Keratinocyte (primary cell): ENCODE measurements around the gene CR1L.

Experiments used
- EZH2 ChIP-seq: IDR thresholded peaks from one replicate; pipeline ENCODE4 v1.6.1; 2012; ENCODE audit warnings: inconsistent platforms, mild to moderate bottlenecking, low read length, moderate library complexity
- TF ChIP-seq, protein P1 (sequence below), 3 experiments: IDR thresholded peaks in 1 of 3; conservative IDR thresholded peaks in 1 of 3; optimal IDR thresholded peaks in 1 of 3; 2 replicates in 2 of 3; 3 replicates in 1 of 3; pipeline versions ENCODE3 to v1.5.1; 2011; ENCODE audit warnings: low read length in 3 of 3, mild to moderate bottlenecking in 3 of 3, moderate library complexity in 2 of 3, control low read depth in 1 of 3, inconsistent platforms in 1 of 3; ENCODE audit not compliant: insufficient read depth in 2 of 3; ENCODE audit errors: extremely low read depth in 1 of 3

DNA sequence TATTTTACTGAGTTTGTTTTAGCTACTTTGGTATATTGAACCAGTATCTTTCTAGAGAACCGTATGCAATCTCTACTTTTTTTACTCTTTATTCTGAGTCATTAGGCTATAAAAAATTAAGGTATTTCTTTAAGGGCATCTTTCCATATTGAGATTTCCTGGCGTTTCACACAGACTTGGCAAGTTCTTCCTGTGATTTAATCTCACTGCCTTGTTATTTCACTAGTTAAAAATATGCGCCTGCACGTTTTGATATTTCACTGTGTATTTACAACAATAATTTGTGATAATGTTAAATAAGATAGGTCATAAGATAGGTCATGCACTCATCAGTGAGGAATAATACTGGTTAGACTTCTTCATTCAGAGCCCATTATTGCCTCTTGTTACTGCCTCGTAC lies 16.2 kb upstream of the CR1L start:
- TF ChIP-seq, protein P1, sequence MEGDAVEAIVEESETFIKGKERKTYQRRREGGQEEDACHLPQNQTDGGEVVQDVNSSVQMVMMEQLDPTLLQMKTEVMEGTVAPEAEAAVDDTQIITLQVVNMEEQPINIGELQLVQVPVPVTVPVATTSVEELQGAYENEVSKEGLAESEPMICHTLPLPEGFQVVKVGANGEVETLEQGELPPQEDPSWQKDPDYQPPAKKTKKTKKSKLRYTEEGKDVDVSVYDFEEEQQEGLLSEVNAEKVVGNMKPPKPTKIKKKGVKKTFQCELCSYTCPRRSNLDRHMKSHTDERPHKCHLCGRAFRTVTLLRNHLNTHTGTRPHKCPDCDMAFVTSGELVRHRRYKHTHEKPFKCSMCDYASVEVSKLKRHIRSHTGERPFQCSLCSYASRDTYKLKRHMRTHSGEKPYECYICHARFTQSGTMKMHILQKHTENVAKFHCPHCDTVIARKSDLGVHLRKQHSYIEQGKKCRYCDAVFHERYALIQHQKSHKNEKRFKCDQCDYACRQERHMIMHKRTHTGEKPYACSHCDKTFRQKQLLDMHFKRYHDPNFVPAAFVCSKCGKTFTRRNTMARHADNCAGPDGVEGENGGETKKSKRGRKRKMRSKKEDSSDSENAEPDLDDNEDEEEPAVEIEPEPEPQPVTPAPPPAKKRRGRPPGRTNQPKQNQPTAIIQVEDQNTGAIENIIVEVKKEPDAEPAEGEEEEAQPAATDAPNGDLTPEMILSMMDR (optimal IDR thresholded peaks at IDR 0.05 in 1 of 3, IDR thresholded peaks at IDR 0.05 in 1 of 3, conservative IDR thresholded peaks at IDR 0.05 in 1 of 3; ENCODE audit: extremely low read depth in 1 of 3, insufficient read depth in 2 of 3, low read length in 3 of 3) = no peak
- no peak for TF ChIP-seq EZH2
